Esophagus squamous epithelium (tissue), 5 donors: ENCODE results near the gene ECE2. TPM values are rescaled to one million over a fixed set of nuclear protein-coding genes. Genes with fewer than 3 reads are reported as not detected.

Experiments
- DNase-seq: peaks from one replicate; lab custom pipeline; 2025; lab: John Stamatoyannopoulos, UW
- H3K27ac ChIP-seq, 4 donors: fragments of 200-600 bp; sonication (generic); one replicate each; pipeline ENCODE4 v1.5.1; 2016 to 2019; ENCODE audit warnings: mild to moderate bottlenecking in 1 of 4
- H3K27me3 ChIP-seq, 4 donors: fragments of 200-600 bp; sonication (generic); 1 replicate in 3 of 4; 2 replicates in 1 of 4; pipeline versions ENCODE4 v1.5.1 to v1.6.0; 2017 to 2021; ENCODE audit warnings: antibody characterized with exemption in 1 of 4
- H3K36me3 ChIP-seq, 3 donors: fragments of 200-600 bp; sonication (generic); one replicate each; pipeline ENCODE4 v1.5.1; 2016 to 2019
- H3K4me1 ChIP-seq, 3 donors: fragments of 200-600 bp; sonication (generic); one replicate each; pipeline ENCODE4 v1.5.1; 2017 to 2019
- H3K4me3 ChIP-seq, 4 donors: fragments of 200-600 bp; sonication (generic); 1 replicate in 3 of 4; 2 replicates in 1 of 4; pipeline ENCODE4 v1.5.1; 2016 to 2019; ENCODE audit warnings: mild to moderate bottlenecking in 2 of 4, moderate library complexity in 1 of 4
- H3K9me3 ChIP-seq, 3 donors: fragments of 200-600 bp; sonication (generic); one replicate each; pipeline ENCODE4 v1.5.1; 2016 to 2019
- CTCF ChIP-seq, 6 experiments: fragments of 450-650 bp in 4 of 6; fragments of 200-600 bp in 2 of 6; sonication (generic) in 2 of 6; IDR thresholded peaks; one replicate each; pipeline ENCODE4 v1.5.1; 2016 to 2019; ENCODE audit warnings: antibody characterized with exemption in 6 of 6, mild to moderate bottlenecking in 4 of 6, moderate library complexity in 4 of 6
- POLR2A ChIP-seq, 4 donors: fragments of 450-650 bp; IDR thresholded peaks; one replicate each; pipeline ENCODE4 v1.6.1; 2017; ENCODE audit warnings: antibody characterized with exemption in 4 of 4, mild to moderate bottlenecking in 4 of 4, moderate library complexity in 3 of 4
- WGBS, 2 donors: methylation state at CpG; one replicate each; pipeline ENCODE4 v1.1.5; 2018; 5-methylcytosine and 5-hydroxymethylcytosine counted together
- intact Hi-C: fragments of 100-400 bp; cut with DNase I; formaldehyde crosslinking; loops from one replicate; pipeline ENCODE4 v1.15.0; 2022
- total RNA-seq, 4 donors: library from RNA; depleted of rRNA; stranded (reverse); fragments of >200 nt; gene quantifications; one replicate each; pipeline ENCODE4 v1.1.0, GENCODE V29; 2016
- donor health status: DM: yes; HTN: yes; CAD: no.

ECE2 gene
- total RNA-seq, 4 donors from 2014 or later: not detected

- Histone ChIP-seq H3K27me3 (peaks cover 0 to 19% (median 0%) of the 10 kb centered on the region in 4 donors), H3K9me3 (no peaks in the 10 kb centered on the region), H3K27ac (no peak overlapping the region), H3K4me1 (no peaks in the 10 kb centered on the region), H3K36me3 (no peaks in the 10 kb centered on the region), H3K4me3 (no peak overlapping the region)
- TF ChIP-seq CTCF (IDR thresholded peaks at IDR 0.05): peak in 1 of 6 experiments; percentile 37
- TF ChIP-seq POLR2A (IDR thresholded peaks at IDR 0.05): no peak
- intact Hi-C loops: loop anchor here (10.0 kb wide), 1 partner anchor 390 kb away; no protein-coding TSS in a partner anchor
- WGBS, 2 donors: 9 to 27% methylated on average over 3 of the region's 4 CpGs
- no peak for DNase-seq
These were observed 8.9 kb downstream of the ECE2 start for GRCh38 chr3:184284696-184285095.

- intact Hi-C loops: loop anchor here (10.0 kb wide), 1 partner anchor 395 kb away; no protein-coding TSS in a partner anchor
- TF ChIP-seq CTCF (IDR thresholded peaks at IDR 0.05) (peak; percentile 25 to 63 (median 41)), POLR2A (IDR thresholded peaks at IDR 0.05) (no peak)
- H3K4me3 ChIP-seq: no peak overlapping the region
These were observed 13.7 kb downstream of the ECE2 start for GRCh38 chr3:184289426-184289938.

GRCh38 chr3:184290331-184290730 lies 14.5 kb downstream of the ECE2 start:
- Histone ChIP-seq H3K9me3 (no peaks in the 10 kb centered on the region), H3K36me3 (no peaks in the 10 kb centered on the region), H3K27ac (no peak overlapping the region), H3K27me3 (peaks cover 0 to 24% (median 0%) of the 10 kb centered on the region in 4 donors), H3K4me3 (no peak overlapping the region), H3K4me1 (no peaks in the 10 kb centered on the region)
- TF ChIP-seq CTCF (IDR thresholded peaks at IDR 0.05): no peak
- TF ChIP-seq POLR2A (IDR thresholded peaks at IDR 0.05): no peak
- intact Hi-C loops: no loop called here
- WGBS, 2 donors: 75 to 100% methylated on average over 1 to 5 of the region's 10 CpGs
- DNase-seq: no peak

More at GRCh38 chr3:184289426-184289938, 13.7 kb downstream of the ECE2 start:
- no peak overlapping the region for H3K27ac ChIP-seq
- no peak for DNase-seq
- H3K36me3 ChIP-seq: no peaks in the 10 kb centered on the region
- no peaks in the 10 kb centered on the region for H3K4me1 ChIP-seq
- peaks cover 0 to 24% (median 0%) of the 10 kb centered on the region in 4 donors for H3K27me3 ChIP-seq
- WGBS, 2 donors: 6 to 9% methylated on average over 7 to 10 of the region's 10 CpGs
- H3K9me3 ChIP-seq: no peaks in the 10 kb centered on the region

GRCh38 chr3:184291044-184291737 lies 15.4 kb downstream of the ECE2 start:
- TF ChIP-seq POLR2A (IDR thresholded peaks at IDR 0.05): no peak
- TF ChIP-seq CTCF (IDR thresholded peaks at IDR 0.05): no peak
- no peak overlapping the region for H3K27ac ChIP-seq
- no peak overlapping the region for H3K4me3 ChIP-seq
- H3K4me1 ChIP-seq: no peaks in the 10 kb centered on the region
- H3K9me3 ChIP-seq: no peaks in the 10 kb centered on the region
- WGBS, 2 donors: 88 to 92% methylated on average over 15 to 19 of the region's 22 CpGs
- no peaks in the 10 kb centered on the region for H3K36me3 ChIP-seq
- intact Hi-C loops: no loop called here
- DNase-seq: no peak
- H3K27me3 ChIP-seq: peaks cover 0 to 24% (median 0%) of the 10 kb centered on the region in 4 donors

GRCh38 chr3:184291738-184292445 lies 16.1 kb downstream of the ECE2 start:
- TF ChIP-seq POLR2A (IDR thresholded peaks at IDR 0.05) (no peak), CTCF (IDR thresholded peaks at IDR 0.05) (no peak)
- DNase-seq: no peak

More at GRCh38 chr3:184291738-184292445, 16.1 kb downstream of the ECE2 start:
- Histone ChIP-seq H3K36me3 (no peaks in the 10 kb centered on the region), H3K27me3 (peaks cover 0 to 24% (median 0%) of the 10 kb centered on the region in 4 donors), H3K4me3 (no peak overlapping the region), H3K27ac (no peak overlapping the region), H3K9me3 (no peaks in the 10 kb centered on the region), H3K4me1 (no peaks in the 10 kb centered on the region)
- 90 to 100% methylated on average over 3 to 4 of the region's 21 CpGs for WGBS, 2 donors
- intact Hi-C loops: no loop called here
